Measurements from ENCODE around the gene RPL7A.
"Not testable (repeated sequence)": the region's sequence is repeated elsewhere in the genome, so short reads cannot be mapped to it uniquely, and the experiment has no call there.

Gene RPL7A

DNA sequence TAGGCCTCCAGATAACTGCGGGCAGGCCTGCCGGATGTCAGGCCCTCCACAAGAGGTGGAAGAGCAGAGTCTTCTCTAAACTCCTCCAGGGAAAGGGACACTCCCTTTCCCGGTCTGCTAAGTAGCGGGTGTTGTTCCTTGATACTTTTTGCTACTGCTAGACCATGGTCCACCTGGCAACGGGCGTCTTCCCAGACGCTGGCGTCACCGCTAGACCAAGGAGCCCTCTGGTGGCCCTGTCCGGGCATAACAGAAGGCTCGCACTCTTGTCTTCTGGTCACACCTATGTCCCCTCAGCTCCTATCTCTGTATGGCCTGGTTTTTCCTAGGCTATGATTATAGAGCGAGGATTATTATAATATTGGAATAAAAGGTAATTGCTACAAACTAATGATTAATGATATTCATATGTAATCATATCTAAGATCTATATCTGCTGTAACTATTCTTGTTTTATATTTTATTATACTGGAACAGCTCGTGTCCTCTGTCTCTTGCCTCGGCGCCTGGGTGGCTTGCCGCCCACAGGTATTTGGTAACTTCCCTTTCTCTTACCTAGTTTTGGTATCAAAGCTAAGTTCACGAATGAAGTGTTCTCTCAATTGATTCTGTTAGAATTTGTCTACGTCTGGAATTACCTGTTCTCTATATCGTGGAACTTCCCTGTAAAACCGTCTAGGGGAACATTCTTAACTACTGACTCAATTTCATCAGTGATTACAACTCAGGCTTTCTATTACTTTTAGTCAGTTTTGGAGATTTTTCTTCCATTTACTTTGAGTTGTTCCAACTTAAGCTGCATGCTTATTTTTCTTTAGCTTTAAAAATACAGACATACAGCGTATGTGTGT, 18.5 kb upstream of the RPL7A start:
- DNase-seq: not testable (repeated sequence)

DNA sequence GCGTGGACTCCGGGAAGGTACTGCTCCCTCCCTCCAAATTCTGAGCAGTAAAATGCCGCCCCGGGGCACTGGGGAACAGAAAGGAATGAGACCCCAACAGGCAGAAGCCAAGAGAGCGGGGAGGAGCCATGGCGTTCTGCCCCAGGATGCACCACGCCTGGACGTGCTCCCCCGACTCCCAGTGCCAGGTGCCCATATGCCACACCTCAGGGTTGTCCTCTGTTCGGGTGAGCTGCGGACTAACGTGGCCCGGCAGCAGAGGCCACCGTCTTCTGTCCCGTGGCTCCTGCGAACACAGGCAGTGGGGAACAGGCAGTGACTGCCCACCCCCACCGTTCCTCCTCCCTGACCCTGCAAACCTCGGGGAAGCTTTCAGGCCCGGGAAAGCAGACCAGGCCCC, 16.8 kb upstream of the RPL7A start:
- no peak for DNase-seq

- no peak for DNase-seq
These were observed 16.2 kb upstream of the RPL7A start for GRCh38 chr9:133331641-133332380.

DNA sequence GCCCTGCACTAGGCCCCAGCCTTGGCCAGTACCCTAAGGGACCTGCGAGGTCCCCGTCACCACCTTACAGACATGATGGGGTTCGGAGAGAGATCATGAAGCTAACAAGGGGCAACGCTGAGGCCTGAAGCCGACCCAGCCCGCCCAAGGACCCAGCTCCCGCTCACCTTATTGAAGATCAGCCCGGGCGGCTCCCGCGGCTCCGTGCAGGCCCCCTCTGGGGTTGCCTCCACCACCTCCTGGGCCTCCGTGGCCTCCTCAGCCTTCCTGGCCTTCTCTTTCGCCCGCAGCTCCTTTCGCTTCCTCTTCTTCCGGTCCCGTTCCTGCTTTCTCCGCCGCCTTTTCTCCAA, 15.7 kb upstream of the RPL7A start:
- DNase-seq: no peak

GRCh38 chr9:133333011-133333410, 15.0 kb upstream of the RPL7A start:
- DNase-seq: no peak

GRCh38 chr9:133333566-133333965, 14.5 kb upstream of the RPL7A start:
- no peak for DNase-seq

DNA sequence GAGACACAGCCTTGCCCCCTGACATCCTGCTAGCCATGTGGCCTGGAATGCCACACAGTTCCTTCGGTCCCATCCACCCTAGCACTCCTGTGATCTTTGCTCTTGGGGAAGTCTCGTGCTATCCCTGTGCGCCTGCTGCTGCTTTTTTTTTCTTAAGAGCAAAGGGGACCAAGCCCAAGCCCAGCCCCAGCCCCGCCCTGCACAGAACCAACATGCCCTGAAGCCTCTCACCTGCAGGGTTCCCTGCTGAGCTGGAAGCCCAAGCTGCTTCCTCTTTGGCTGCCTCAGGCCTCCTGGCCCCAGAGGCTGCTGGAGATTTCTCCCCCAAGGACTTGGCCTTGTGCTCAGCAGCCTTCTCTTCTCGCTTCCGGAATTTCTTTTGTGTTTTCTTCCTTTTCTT, 13.9 kb upstream of the RPL7A start:
- DNase-seq: no peak

GRCh38 chr9:133334888-133335287, 13.1 kb upstream of the RPL7A start:
- DNase-seq: not testable (repeated sequence)

- DNase-seq: peak; percentile 93
These were observed 11.8 kb upstream of the RPL7A start, which contains the start of gene SURF6 for GRCh38 chr9:133335924-133336811. TSS of gene SURF6 (minus strand) at chr9:133336188. CDS start at chr9:133336132, 56 bp downstream.

- no peak for DNase-seq
These were observed 8.4 kb upstream of the RPL7A start for GRCh38 chr9:133339641-133340040.

GRCh38 chr9:133340256-133340655, 7.8 kb upstream of the RPL7A start:
- DNase-seq: no peak

DNA sequence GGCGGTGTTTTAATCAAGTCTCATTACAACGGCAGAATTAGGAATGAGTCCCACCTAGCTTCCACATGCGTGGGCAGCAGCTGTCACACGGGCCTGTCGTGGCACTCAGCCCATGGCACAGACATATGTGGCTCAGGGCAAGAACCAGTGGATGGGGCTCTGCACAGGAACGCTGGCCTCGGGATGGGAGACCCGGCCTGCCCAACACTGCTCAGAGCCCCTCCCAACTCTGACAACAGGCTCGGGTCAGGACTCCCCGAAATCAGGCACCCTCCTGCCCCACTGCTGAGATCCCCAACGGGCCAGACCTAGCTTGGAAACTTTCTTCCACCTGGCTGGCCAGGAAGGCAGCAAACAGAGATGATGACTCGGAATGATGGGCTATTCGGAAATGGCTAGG, 7.1 kb upstream of the RPL7A start:
- DNase-seq: no peak

- DNase-seq: no peak
These were observed 6.5 kb upstream of the RPL7A start for GRCh38 chr9:133341369-133342068.

DNA sequence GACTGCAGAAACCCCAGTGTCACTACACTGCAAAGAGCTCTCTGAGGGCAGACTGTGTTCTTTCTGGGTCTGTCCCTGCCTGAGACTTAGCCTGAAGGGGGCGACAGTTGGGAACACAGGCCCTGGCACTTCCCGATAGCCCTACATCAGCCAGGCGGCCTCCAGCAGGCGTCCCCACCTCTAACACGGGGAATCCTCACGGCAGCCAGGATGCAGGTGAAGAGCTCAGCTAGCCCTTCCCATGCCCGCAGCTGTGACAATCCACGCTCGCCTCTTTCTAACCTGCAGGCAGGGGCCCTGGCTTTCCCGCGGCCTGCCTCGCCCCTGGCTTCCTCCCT, 6.0 kb upstream of the RPL7A start:
- DNase-seq: no peak

DNA sequence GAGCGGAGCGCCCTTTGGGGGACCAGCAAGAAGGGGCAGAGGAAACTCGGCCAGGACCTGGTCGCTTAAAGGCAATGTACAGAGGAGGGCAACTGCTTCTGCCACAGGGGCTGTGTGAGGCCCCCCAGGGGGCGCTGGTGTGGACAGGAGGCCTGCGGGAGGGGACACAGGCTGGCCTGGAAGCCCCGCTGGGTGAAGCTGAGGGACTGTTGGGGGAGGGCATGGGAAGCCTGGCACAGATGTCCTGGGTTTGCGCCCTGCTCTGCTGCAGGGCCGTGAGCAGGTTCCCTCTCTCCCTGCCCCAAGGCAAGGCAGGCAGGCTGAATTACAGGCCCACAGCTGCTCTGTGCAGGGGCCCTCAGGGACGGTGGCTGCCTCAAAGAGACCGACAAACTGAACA, 5.4 kb upstream of the RPL7A start:
- DNase-seq: no peak

DNA sequence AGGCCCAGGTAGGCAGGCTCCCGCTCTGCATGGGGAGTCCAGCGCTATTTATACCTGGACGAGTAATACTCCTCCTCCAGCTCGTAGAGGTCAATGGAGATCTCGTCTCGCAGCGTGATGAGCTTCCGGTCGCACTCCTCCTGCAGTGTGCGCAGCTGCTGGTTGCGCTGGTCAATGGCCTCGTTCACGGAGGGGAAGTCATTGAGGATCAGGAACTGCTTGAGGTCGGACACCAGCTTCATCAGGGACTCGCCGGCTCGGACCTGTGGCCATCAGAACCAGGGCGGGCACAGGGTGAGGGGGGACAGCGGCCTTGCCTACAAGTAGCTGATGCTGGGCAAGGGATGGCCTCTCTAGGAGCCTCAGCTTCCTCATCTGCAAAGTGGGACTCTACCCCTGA, 3.9 kb upstream of the RPL7A start:
- DNase-seq: no peak

GRCh38 chr9:133344979-133345378, 3.0 kb upstream of the RPL7A start:
- DNase-seq: no peak

DNA sequence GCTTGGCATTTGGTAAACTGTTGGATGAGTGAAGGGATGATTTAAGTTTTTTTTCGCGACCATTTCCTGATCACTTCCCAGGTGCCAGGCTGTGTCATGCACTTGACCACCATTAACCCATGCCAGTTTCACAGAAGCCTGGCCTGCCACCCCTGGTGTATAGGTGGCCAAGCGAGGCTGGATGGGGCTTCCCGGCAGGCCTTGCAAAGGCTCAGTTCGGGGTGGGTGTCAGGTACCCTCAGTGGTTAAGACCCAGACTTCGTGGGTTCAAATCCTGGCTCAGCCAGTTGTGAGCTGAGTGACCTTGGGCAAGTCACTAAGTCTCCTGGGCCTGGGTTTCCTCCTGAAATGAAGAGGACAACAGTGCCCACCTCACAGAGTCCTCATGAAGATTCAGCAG, 2.4 kb upstream of the RPL7A start:
- no peak for DNase-seq

DNA sequence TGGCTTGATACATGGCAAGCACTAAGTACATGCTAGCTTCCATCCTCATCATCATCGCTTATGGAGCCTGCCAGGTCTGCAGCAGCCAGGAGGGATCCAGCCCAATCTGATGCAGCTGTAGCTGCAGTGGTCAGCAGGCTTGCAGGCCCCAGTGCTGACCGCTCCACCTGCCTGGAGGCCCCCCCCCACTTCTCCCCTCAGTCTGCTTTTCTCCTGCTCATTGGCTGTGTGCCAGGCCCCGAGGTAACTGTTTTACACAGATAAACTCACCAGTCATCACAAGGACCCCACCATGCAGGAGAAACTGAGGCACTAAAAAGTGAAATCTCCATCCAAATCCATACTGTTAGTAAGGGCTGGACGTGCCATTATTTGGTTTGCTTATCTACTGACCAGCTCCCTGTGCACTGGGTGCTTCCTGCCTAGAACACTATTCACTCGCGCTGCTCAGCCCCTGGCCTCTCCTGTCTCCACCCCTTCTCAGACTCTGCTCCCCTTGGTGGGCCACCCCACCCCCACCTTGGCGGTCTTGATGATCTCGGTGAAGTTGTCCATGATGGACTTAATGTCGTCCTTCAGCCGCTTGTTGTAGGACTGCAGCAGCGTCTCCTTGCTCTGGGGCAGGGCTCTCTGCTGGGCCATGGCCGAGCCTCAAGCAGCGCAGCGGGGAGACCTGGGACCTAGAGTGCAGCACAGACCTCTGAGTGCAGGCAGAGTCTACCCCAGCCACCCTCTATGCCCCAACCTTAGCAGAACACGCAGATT, 1.8 kb upstream of the RPL7A start:
- no peak for DNase-seq

GRCh38 chr9:133347515-133347984, 468 bp upstream of the RPL7A start:
- no peak for DNase-seq

GRCh38 chr9:133348718-133349573, 928 bp downstream of the RPL7A start:
- no peak for DNase-seq
